ENCODE results near the gene EVL.
A peak's percentile ranks its signal among the peaks of the same experiment; 100 is the strongest.
"Not testable (repeated sequence)": the region's sequence is repeated elsewhere in the genome, so short reads cannot be mapped to it uniquely, and the experiment has no call there.

Gene EVL

DNA sequence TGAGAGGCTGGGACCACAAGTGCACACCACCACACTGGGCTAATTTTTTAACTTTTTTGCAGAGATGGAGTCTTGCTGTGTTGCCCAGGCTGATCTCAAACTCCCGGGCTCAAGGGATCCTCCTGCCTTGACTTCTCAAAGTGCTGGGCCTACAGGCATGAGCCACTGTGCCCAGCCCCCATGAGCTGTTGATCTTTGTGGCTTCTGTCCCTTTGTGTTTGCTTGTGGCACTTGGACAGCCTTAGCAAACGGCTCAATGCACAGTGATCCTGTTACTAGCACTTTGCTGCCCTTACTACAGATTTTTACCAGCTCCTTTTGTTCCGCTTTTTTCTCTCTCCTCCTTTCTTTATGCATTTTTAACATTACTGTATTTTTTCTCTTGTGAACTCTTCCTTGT lies 25.3 kb upstream of the EVL start:
- DNase-seq (ENCODE audit: low spot score), result no peak

DNA sequence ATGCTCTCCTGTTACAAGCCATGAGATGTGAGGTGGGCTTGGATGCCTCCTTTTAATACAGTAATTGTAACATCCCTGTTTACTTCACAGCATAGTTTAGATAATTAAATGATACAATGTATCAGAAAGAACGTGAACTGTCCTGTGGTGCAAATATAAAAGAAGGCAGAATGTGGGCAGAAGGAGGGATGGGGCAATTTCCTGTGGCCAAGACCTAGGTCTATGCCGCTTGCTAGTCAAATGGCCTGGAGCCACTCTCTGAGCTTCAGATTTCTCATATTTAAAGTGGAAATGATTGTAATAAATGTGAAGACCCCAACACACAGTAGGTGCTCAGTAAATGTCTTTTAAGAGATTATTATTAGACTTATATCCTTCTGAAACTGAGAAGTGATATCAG lies 24.0 kb upstream of the EVL start:
- DNase-seq (ENCODE audit: low spot score), result no peak

- DNase-seq (ENCODE audit: low spot score), result no peak
Measured at GRCh38 chr14:100042286-100042685, 22.9 kb upstream of the EVL start.

DNA sequence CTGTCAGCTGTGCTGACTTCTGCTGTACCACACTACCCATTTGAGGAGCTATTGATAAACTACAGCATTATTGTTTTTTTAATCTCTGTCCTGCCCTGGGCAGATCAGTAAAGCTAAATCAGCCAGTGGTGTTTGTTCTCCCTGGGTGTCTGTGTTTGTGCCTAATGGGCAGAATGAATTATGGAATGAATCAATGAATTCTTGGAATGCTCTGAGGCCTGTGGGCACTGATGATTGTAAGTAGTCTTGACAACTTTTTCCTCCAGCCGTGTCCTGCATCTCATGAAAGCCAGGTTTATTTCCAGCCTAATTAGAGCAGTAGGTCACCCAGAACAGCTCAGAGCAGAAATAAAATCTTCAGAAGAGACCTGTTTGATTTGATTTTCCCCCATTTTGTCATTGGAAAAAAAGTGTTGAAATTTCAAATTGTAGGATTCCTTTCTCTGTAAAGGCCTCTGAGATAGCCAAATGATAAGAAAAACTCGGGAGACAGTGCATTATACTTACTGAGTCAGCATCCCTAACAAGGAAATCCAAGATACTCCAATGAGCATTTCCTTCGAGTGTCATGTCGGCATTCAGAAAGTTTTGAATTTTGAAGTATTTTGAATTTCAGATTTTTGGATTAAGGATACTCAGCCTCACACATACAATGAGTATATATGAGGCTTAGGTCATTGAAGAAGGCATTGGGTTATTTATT lies 19.4 kb upstream of the EVL start:
- DNase-seq (ENCODE audit: low spot score), result no peak

DNA sequence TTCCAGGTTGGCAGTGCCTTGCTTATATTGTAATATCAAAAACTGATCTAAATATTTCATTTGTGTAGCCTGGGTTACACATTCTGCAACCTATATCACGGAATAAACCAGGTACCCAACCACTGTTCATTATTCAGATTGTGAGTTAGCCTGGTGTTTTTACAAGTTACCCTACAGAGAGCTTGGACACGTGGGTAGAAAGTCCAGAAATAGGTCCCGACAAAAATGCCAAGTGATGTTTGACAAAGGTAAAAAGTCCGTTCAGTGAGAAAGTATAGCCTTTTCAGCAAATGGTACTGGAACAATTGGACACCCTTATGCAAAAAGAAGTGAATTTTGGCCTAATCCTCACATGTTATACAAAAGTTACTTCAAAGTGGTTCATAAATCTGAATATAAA lies 17.6 kb upstream of the EVL start:
- no peak for DNase-seq (ENCODE audit: low spot score)

DNA sequence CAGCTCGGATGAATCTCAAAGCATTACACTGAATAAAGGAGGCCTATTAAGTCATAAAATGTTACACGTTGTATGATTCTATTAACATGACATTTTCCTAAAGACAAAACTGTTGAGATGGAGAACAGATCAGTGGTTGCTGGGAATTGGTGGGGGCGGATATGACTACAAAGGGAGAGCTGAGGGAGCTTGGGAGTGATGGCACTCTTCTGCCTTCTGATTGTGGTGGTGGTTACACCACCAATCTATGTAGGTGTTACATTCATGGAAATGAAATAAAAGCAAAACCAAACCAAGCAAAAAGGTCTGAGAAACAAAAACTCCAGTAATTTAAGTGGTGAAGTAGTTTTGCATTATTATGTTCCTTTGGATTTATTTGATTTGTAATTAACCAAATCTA lies 16.4 kb upstream of the EVL start:
- DNase-seq (ENCODE audit: low spot score), result no peak

DNA sequence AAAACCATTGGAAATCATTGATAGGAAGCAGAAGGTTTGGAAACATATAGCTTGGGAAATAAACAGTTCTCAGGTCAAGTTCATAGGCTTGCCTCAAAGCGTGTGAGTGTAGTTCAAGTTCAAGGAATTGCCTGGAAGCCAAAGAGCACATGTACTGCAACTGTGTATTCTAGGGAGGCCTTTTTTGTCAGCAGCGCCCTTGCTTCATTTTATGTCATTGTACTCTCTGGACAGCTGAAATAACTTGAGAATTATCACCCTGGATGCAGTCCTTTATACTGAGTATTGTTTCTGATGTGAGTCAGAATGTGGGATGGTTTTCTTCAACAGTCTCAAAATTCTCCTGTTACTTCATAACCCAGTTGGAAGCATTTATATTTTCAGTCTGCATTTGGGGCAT lies 16.0 kb upstream of the EVL start:
- DNase-seq (ENCODE audit: low spot score), result no peak

DNA sequence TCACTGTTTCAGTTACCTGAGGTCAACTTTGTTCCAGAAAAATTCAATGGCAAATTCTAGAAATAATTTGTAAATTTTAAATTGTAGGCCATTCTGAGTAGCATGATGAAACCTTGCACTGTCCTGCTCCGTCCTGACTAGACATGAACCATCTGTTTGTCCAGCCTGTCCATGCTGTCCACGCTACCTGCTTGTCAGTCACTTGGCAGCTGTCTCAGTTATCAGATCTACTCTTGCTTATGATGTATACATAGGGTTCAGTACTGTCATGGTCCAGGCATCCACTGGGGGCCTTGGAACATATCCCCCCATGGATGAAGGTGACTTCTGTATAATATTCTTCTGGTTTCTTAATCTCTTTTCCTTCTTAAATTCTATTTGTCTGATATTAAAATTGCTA lies 14.1 kb upstream of the EVL start:
- DNase-seq (ENCODE audit: low spot score), result no peak

DNA sequence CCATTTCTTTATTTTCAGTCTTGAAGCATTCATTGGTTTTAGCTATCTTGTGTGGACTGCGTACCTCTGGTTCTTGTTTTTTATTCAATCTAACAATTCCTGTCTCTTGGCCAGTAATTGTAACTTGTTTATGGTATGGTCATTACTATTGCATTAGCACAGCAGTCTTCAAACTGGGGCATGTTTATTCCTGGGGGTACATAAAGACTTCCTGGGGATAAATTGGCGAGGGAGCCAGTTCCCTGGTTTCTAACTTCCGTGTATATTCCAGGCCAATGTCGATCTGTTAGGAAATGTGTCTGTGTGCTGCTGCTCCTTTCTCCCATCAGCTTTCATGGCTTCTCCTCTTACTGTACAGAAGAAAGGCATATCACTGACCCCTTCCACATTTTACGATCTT lies 13.7 kb upstream of the EVL start:
- DNase-seq (ENCODE audit: low spot score), result no peak

GRCh38 chr14:100052819-100053218 lies 12.4 kb upstream of the EVL start:
- no peak for DNase-seq (ENCODE audit: low spot score)

- no peak for DNase-seq (ENCODE audit: low spot score)
Measured at GRCh38 chr14:100054316-100055075, 10.7 kb upstream of the EVL start.

- no peak for DNase-seq (ENCODE audit: low spot score)
Measured at GRCh38 chr14:100056431-100056830, 8.8 kb upstream of the EVL start.

- peak; percentile 54 for DNase-seq (ENCODE audit: low spot score)
Measured at GRCh38 chr14:100056964-100057795, 8.0 kb upstream of the EVL start.

DNA sequence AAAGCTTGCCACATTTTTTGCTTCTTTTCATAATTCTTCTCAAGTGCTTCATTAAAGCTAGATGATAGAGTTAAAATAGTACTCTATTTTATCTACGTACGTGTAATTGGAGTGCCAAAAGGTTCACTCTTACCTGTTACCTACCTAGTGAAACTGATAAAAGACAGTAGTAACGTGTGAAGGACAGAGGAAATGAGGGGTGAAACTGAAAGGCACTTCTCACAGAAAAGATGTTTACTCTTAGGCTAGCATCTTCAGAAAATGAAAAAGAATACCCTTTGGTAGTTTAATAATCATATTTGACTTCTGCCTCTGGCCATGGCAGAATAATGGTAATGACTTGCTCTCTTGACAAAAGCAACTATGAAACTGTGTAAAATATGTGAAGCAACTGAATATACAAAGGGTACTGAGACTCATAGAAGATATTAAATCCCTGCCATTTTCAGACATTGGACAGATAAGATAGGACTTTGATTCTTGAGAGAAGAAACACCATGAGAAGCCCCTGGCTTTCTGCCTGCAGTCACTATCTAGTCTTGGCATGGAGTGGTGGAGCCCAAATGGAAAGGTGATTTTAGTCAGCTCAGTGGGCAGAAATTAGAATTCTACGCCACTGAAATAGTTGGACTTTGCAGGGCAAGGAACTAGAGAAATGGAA lies 6.3 kb upstream of the EVL start:
- no peak for DNase-seq (ENCODE audit: low spot score)

DNA sequence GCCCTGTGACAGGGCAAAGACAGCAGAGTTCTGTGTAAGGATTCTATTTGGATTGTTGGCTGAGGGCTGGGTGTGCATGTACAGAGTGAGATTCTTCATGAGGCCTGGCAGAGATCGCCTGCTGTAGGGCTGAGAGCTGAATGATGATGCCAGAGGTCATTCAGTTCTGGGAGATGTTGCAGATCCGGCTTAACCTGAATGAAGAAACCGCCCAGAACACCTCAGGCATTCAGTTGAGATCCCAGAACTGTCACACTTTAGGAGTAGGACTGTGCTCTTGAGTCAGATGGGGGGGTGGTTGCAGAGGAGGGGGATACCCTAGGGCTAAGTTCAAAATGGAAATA lies 5.8 kb upstream of the EVL start:
- DNase-seq (ENCODE audit: low spot score), result no peak

GRCh38 chr14:100060760-100061159 lies 4.5 kb upstream of the EVL start:
- DNase-seq (ENCODE audit: low spot score), result no peak

DNA sequence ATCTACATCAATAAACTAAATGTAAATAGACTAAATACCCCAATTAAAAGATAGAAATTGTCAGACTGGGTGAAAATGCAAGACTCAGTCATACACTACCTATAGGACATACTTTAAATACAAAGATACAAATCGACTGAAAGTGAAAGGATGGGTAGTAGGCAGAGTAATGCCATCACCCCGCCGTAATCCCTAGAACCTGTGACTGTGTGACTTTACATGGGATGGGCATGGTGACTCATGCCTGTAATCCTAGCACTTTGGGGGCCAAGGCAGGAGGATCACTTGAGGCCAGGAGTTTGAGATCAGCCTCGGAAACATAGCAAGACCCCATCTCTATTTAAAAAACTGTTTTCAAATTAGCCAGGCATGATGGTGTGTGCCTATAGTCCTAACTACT lies 2.6 kb upstream of the EVL start:
- no peak for DNase-seq (ENCODE audit: low spot score)

- DNase-seq (ENCODE audit: low spot score), result no peak
Measured at GRCh38 chr14:100063314-100063941, 1.8 kb upstream of the EVL start.

DNA sequence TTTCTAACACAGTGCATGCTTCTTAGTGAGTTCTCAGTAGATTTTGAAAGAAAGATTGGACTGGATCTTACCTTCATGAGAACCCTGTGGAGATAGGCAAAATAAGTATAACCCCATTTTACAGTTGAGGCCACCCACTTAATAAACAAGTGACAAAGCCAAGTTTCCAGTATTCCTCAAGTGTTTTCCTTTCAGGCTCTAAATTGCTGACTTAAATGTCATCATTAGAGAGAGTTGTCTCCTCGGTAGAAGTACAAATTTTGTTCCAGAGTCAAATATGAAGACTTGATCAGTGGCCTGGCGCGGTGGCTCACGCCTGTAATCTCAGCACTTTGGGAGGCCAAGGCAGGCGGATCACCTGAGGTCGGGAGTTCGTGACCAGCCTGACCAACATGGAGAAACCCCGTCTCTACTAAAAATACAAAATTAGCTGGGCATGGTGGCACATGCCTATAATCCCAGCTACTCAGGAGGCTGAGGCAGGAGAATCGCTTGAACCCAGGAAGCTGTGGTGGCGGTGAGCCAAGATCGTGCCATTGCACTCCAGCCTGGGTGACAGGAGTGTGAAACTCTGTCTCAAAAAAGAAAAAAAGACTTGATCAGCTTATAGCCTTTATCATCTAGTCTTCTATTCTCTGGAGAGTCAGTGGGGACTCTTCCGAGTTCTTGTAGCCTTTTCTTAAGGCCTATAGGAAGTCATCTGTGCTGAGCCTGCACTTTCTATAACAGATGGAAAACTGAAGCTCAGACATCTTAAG lies 708 bp upstream of the EVL start:
- DNase-seq (ENCODE audit: low spot score), result not testable (repeated sequence)

GRCh38 chr14:100065942-100066574 lies 836 bp downstream of the EVL start:
- DNase-seq (ENCODE audit: low spot score), result no peak

- no peak for DNase-seq (ENCODE audit: low spot score)
Measured at GRCh38 chr14:100066962-100067361, 1.7 kb downstream of the EVL start.
